ENCODE data around the gene ZNF750.

- TF ChIP-seq REST (IDR thresholded peaks at IDR 0.05; ENCODE audit: insufficient read depth in 1 of 2, low read depth in 2 of 2, low read length in 1 of 2) (no peak), CTCF (IDR thresholded peaks at IDR 0.05) (no peak), POLR2AphosphoS5 (IDR thresholded peaks at IDR 0.05; ENCODE audit: low read depth, low read length) (no peak)
Observed at GRCh38 chr17:82863383-82863940, 23.6 kb upstream of the ZNF750 start.

Measured in Panc1 (cell line).